Stimulated activated CD8-positive, alpha-beta memory T cell treated with anti-CD3 and anti-CD28 coated beads, Interleukin-4, amount 100 ng/mL, for 24 hours (primary cell): ENCODE data around the gene NUP85.
"Not testable (repeated sequence)": the region's sequence is repeated elsewhere in the genome, so short reads cannot be mapped to it uniquely, and the experiment has no call there.

Experiments
- DNase-seq: peaks from one replicate; pipeline ENCODE4 v3.0.0-alpha.2; 2020; ENCODE audit warnings: low read depth

Gene NUP85

GRCh38 chr17:75267411-75268232 is 62.1 kb downstream of the NUP85 start:
- no peak for DNase-seq

- DNase-seq, result no peak
Measured at GRCh38 chr17:75269844-75270217, 64.4 kb downstream of the NUP85 start.

GRCh38 chr17:75270218-75270965 is 64.9 kb downstream of the NUP85 start:
- peak; percentile 43 for DNase-seq

- no peak for DNase-seq
Measured at GRCh38 chr17:75270966-75271232, 65.4 kb downstream of the NUP85 start, which contains the start of gene MIF4GD. Gene MIF4GD (minus strand): TSS chr17:75271231. CDS start chr17:75270195, 1,036 bp downstream.

- DNase-seq, result peak; percentile 80
Measured at GRCh38 chr17:75271233-75271954, 65.9 kb downstream of the NUP85 start.

GRCh38 chr17:75271955-75272847 is 66.7 kb downstream of the NUP85 start:
- DNase-seq, result no peak

- DNase-seq, result no peak
Measured at GRCh38 chr17:75272848-75273184, 67.3 kb downstream of the NUP85 start.

- no peak for DNase-seq
Measured at GRCh38 chr17:75273977-75274708, 68.7 kb downstream of the NUP85 start.

GRCh38 chr17:75277664-75278071 is 72.2 kb downstream of the NUP85 start:
- DNase-seq, result no peak

- not testable (repeated sequence) for DNase-seq
Measured at GRCh38 chr17:75280189-75280588, 74.7 kb downstream of the NUP85 start.

- DNase-seq, result no peak
Measured at GRCh38 chr17:75285123-75285522, 79.6 kb downstream of the NUP85 start.
